H9 (cell line): Measurements from ENCODE around the gene CROCC2. TPM values are rescaled to one million over a fixed set of nuclear protein-coding genes. Genes with fewer than 3 reads are reported as not detected.

Experiments
- DNase-seq: peaks from one replicate; pipeline ENCODE4 v3.0.0-alpha.2; 2017
- H2AFZ ChIP-seq: one replicate; pipeline ENCODE4 v1.6.1; 2013; ENCODE audit warnings: mild to moderate bottlenecking, low read length, control low read depth, moderate library complexity
- H2AK5ac ChIP-seq: 2 replicates; pipeline ENCODE4 v1.6.1; 2013; ENCODE audit warnings: low read length, control low read depth, mixed read lengths; ENCODE audit not compliant: insufficient read length
- H2BK120ac ChIP-seq: one replicate; pipeline ENCODE4 v1.6.1; 2013; ENCODE audit warnings: low read depth, mild to moderate bottlenecking, low read length, control low read depth, inconsistent platforms; ENCODE audit not compliant: poor library complexity, severe bottlenecking
- H2BK12ac ChIP-seq: 2 replicates; pipeline ENCODE4 v1.6.1; 2013; ENCODE audit warnings: low read length, control low read depth, mixed read lengths, low read depth; ENCODE audit not compliant: insufficient read length
- H2BK15ac ChIP-seq: 2 replicates; pipeline ENCODE4 v1.6.1; 2013; ENCODE audit warnings: low read depth, low read length, control low read depth
- H2BK20ac ChIP-seq: one replicate; pipeline ENCODE4 v1.6.1; 2013; ENCODE audit warnings: low read depth, mild to moderate bottlenecking, low read length, control low read depth, inconsistent platforms; ENCODE audit not compliant: poor library complexity, severe bottlenecking
- H2BK5ac ChIP-seq: 2 replicates; pipeline ENCODE4 v1.6.1; 2013; ENCODE audit warnings: low read length, control low read depth, mixed read lengths; ENCODE audit not compliant: insufficient read length
- H3K14ac ChIP-seq: 2 replicates; pipeline ENCODE4 v1.6.1; 2013; ENCODE audit warnings: low read length, control low read depth; ENCODE audit not compliant: insufficient read depth
- H3K18ac ChIP-seq: 2 replicates; pipeline ENCODE4 v1.6.1; 2013; ENCODE audit warnings: low read depth, mild to moderate bottlenecking, mixed read lengths, low read length, control low read depth; ENCODE audit not compliant: insufficient read length
- H3K23ac ChIP-seq: 2 replicates; pipeline ENCODE4 v1.6.1; 2013; ENCODE audit warnings: low read length, control low read depth, mixed read lengths, low read depth; ENCODE audit not compliant: insufficient read length
- H3K23me2 ChIP-seq: 2 replicates; pipeline ENCODE4 v1.6.1; 2013; ENCODE audit warnings: low read depth, mild to moderate bottlenecking, mixed read lengths, low read length, control low read depth; ENCODE audit not compliant: insufficient read length, poor library complexity, severe bottlenecking
- H3K27ac ChIP-seq: 2 replicates; pipeline ENCODE4 v1.5.1; 2013; ENCODE audit warnings: low read length, control low read depth, mixed read lengths, low read depth; ENCODE audit not compliant: insufficient read length
- H3K27me3 ChIP-seq: 2 replicates; pipeline ENCODE4 v1.6.1; 2013; ENCODE audit warnings: low read length, control low read depth, inconsistent platforms; ENCODE audit not compliant: insufficient read depth
- H3K4ac ChIP-seq: 2 replicates; pipeline ENCODE4 v1.6.1; 2013; ENCODE audit warnings: low read depth, mild to moderate bottlenecking, control low read depth, inconsistent platforms, low read length, moderate library complexity
- H3K4me1 ChIP-seq: 2 replicates; pipeline ENCODE4 v1.6.1; 2013; ENCODE audit warnings: low read length, control low read depth, inconsistent platforms; ENCODE audit not compliant: insufficient read depth
- H3K4me2 ChIP-seq: 2 replicates; pipeline ENCODE4 v1.6.1; 2013; ENCODE audit warnings: low read length, control low read depth, mixed read lengths; ENCODE audit not compliant: insufficient read length, insufficient read depth
- H3K56ac ChIP-seq: 2 replicates; pipeline ENCODE4 v1.6.1; 2013; ENCODE audit warnings: low read depth, mild to moderate bottlenecking, mixed read lengths, low read length, control low read depth; ENCODE audit not compliant: insufficient read length
- H3K79me1 ChIP-seq: 2 replicates; pipeline ENCODE4 v1.6.1; 2013; ENCODE audit warnings: low read depth, mild to moderate bottlenecking, moderate library complexity, low read length, control low read depth, inconsistent platforms; ENCODE audit not compliant: insufficient read depth, poor library complexity, severe bottlenecking
- H3K79me2 ChIP-seq: 2 replicates; pipeline ENCODE4 v1.6.1; 2013; ENCODE audit warnings: low read length, control low read depth, inconsistent platforms; ENCODE audit not compliant: insufficient read depth
- H3K9ac ChIP-seq: 2 replicates; pipeline ENCODE4 v1.6.1; 2013; ENCODE audit warnings: low read length, control low read depth, mixed read lengths; ENCODE audit not compliant: insufficient read length; ENCODE audit errors: extremely low read depth
- H3K9me3 ChIP-seq: one replicate; pipeline ENCODE4 v1.6.1; 2013; ENCODE audit warnings: low read depth, low read length, inconsistent platforms; ENCODE audit not compliant: control insufficient read depth
- H3T11ph ChIP-seq: one replicate; pipeline ENCODE4 v1.6.1; 2013; ENCODE audit warnings: mild to moderate bottlenecking, low read length, control low read depth, inconsistent platforms
- H4K20me1 ChIP-seq: one replicate; pipeline ENCODE4 v1.6.1; 2013; ENCODE audit not compliant: control insufficient read depth, insufficient read length, insufficient read depth
- H4K5ac ChIP-seq: 2 replicates; pipeline ENCODE4 v1.6.1; 2013; ENCODE audit warnings: low read depth, mild to moderate bottlenecking, mixed read lengths, low read length, control low read depth; ENCODE audit not compliant: insufficient read length
- H4K8ac ChIP-seq: replicated peaks from 2 replicates; pipeline ENCODE4 v1.6.1; 2013; ENCODE audit warnings: low read length, control low read depth, mixed read lengths, low read depth; ENCODE audit not compliant: insufficient read length
- H4K91ac ChIP-seq: 2 replicates; pipeline ENCODE4 v1.6.1; 2013; ENCODE audit warnings: low read depth, mild to moderate bottlenecking, moderate library complexity, mixed read lengths, low read length, control low read depth; ENCODE audit not compliant: insufficient read length
- H3K27ac Mint-ChIP-seq, 3 experiments: 2 replicates in 2 of 3; 3 replicates in 1 of 3; pipeline ENCODE4 v1.8.0; 2020 to 2021; ENCODE audit warnings: mixed read lengths in 3 of 3, mild to moderate bottlenecking in 1 of 3, moderate library complexity in 1 of 3
- H3K27me3 Mint-ChIP-seq: 2 replicates; pipeline ENCODE4 v1.8.0; 2021; ENCODE audit warnings: low read depth, mild to moderate bottlenecking, moderate library complexity, mixed read lengths
- H3K36me3 Mint-ChIP-seq, 3 experiments: 2 replicates in 2 of 3; 3 replicates in 1 of 3; pipeline ENCODE4 v1.8.0; 2020 to 2021; ENCODE audit warnings: low read depth in 3 of 3, mixed read lengths in 3 of 3; ENCODE audit not compliant: insufficient read depth in 1 of 3
- H3K4me1 Mint-ChIP-seq, 2 experiments: 2 replicates each; pipeline ENCODE4 v1.8.0; 2020; ENCODE audit warnings: mixed read lengths in 2 of 2
- H3K4me3 Mint-ChIP-seq, 2 experiments: 2 replicates in 1 of 2; 3 replicates in 1 of 2; pipeline ENCODE4 v1.8.0; 2020 to 2021; ENCODE audit warnings: mild to moderate bottlenecking in 2 of 2, mixed read lengths in 2 of 2, moderate library complexity in 1 of 2
- H3K9me3 Mint-ChIP-seq, 2 experiments: 2 replicates in 1 of 2; 3 replicates in 1 of 2; pipeline ENCODE4 v1.8.0; 2020; ENCODE audit warnings: mild to moderate bottlenecking in 2 of 2, mixed read lengths in 2 of 2, moderate library complexity in 1 of 2
- CTCF ChIP-seq: fragments of 200-600 bp; sonication (generic); conservative IDR thresholded peaks from 3 replicates; pipeline ENCODE4 v1.8.0; 2021; ENCODE audit warnings: antibody characterized with exemption, mild to moderate bottlenecking
- WGBS: extraction: QIAGEN DNeasy Blood & Tissue Kit; methylation state at CpG from one replicate; pipeline ENCODE4 v1.1.7; 2013; ENCODE audit warnings: missing lambda C conversion rate, low lambda C conversion rate, mixed read lengths; ENCODE audit not compliant: insufficient read length; ENCODE audit errors: extremely low coverage; 5-methylcytosine and 5-hydroxymethylcytosine counted together
- total RNA-seq: library from RNA; stranded (reverse); gene quantifications from 2 replicates; pipeline ENCODE4 v1.2.1, GENCODE V29; 2021

Gene CROCC2
- total RNA-seq, 1 experiment from 2014 or later = not detected

- Histone ChIP-seq H2AK5ac (no peak overlapping the region), H2BK5ac (no peak overlapping the region), H3K79me1 (no peaks in the 10 kb centered on the region), H4K8ac (no peak overlapping the region), H3K56ac (no peak overlapping the region), H3K23ac (no peak overlapping the region), H3K18ac (no peak overlapping the region), H3K4me2 (no peak overlapping the region), H4K5ac (no peak overlapping the region), H3K9me3 (no peaks in the 10 kb centered on the region), H3K4me1 (no peaks in the 10 kb centered on the region), H3K4ac (no peak overlapping the region), H4K91ac (no peak overlapping the region), H3K9ac (no peak overlapping the region), H3K14ac (no peak overlapping the region), H2BK120ac (no peak overlapping the region), H4K20me1 (no peaks in the 10 kb centered on the region), H2BK12ac (no peak overlapping the region), H3K27me3 (no peaks in the 10 kb centered on the region), H3K27ac (no peak overlapping the region), H2AFZ (no peak overlapping the region), H2BK15ac (no peak overlapping the region), H3K23me2 (no peaks in the 10 kb centered on the region), H3T11ph (no peak overlapping the region), H3K79me2 (no peaks in the 10 kb centered on the region), H2BK20ac (no peak overlapping the region)
- no peak overlapping the region; a peak in 1 of 5 replicates for H3K4me3 Mint-ChIP-seq
- H3K27me3 Mint-ChIP-seq = no peaks in the 10 kb centered on the region; the same call in 1 of the 2 replicates
- no peaks in the 10 kb centered on the region for H3K36me3 Mint-ChIP-seq
- TF ChIP-seq CTCF = no peak
- no peaks in the 10 kb centered on the region for H3K9me3 Mint-ChIP-seq
- H3K4me1 Mint-ChIP-seq = peaks cover 4 to 6% of the 10 kb centered on the region in 2 experiments
- H3K27ac Mint-ChIP-seq = no peak overlapping the region
- WGBS = no CpG with 5 or more reads among the region's 4 CpGs
- no peak for DNase-seq
These were observed 18.5 kb upstream of the CROCC2 start for GRCh38 chr2:240887631-240888030.
